HG03066 (cell line): Measurements from ENCODE around the gene TRIP12.
A peak's percentile ranks its signal among the peaks of the same experiment; 100 is the strongest.
"Not testable (repeated sequence)": the region's sequence is repeated elsewhere in the genome, so short reads cannot be mapped to it uniquely, and the experiment has no call there.

Experiments used
- ATAC-seq: cut with Tn5 transposase; IDR thresholded peaks from one replicate; pipeline ENCODE4 v1.9.1; 2021; ENCODE audit warnings: low read depth; ENCODE audit not compliant: unreplicated experiment

The TRIP12 gene

DNA sequence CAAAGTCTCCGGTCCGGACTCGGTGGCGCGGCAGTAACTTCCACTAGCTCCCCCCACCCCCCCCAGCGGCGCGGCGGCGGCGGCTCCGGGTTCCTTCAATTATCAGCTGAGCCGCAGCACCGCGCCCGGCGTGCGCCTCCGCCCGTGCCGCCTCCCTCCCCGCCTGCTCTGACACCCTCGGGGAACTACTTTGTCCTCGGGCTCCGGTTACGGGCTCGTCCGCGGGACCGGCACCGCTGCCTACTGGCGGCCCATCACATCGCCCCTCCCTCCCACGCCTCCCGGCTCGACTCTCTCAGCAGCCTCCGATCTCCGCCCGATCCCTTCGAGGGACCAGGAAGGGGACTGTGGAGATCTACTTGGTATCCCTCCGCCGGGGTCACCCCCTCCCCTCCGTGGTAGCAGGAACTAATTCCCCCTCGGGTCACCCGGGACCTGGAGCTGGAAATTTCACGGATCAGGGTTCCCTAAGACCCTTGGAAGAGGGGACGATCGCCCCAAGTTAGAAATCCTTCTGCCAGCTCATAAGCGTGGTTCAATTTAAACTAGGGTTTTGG, at the start of gene TRIP12:
TSS of gene TRIP12 (minus strand) at position 118 of the 557 bp plus-strand sequence. CDS start 41,930 bp downstream, outside the sequence.
- peak; percentile 67 for ATAC-seq

- no peak for ATAC-seq
These were observed 49.5 kb upstream of the TRIP12 start for GRCh38 chr2:229971298-229971790.

DNA sequence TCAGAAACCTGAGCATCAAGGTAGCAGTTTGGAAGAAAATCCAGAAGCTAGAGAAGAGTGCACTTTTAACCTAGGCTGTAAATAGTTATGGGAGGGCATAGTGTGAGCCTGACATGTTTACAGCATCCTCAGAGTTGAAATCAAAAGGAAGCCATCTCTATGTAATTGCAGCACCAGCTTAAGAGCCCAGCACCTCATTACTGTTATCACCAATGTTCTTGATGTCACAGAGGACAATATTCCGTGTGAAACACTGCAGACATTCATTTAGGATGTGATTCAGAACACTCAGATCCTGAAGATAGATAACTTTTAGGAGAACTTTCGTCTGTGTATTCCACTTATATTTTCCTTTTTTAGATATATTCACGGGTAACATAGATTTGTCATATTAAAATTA, 48.6 kb upstream of the TRIP12 start:
- ATAC-seq = no peak

- no peak for ATAC-seq
These were observed 48.1 kb upstream of the TRIP12 start for GRCh38 chr2:229969921-229970320.

- not testable (repeated sequence) for ATAC-seq
These were observed 41.8 kb upstream of the TRIP12 start for GRCh38 chr2:229963596-229963995.

- ATAC-seq = no peak
These were observed 34.7 kb upstream of the TRIP12 start for GRCh38 chr2:229956491-229956890.

DNA sequence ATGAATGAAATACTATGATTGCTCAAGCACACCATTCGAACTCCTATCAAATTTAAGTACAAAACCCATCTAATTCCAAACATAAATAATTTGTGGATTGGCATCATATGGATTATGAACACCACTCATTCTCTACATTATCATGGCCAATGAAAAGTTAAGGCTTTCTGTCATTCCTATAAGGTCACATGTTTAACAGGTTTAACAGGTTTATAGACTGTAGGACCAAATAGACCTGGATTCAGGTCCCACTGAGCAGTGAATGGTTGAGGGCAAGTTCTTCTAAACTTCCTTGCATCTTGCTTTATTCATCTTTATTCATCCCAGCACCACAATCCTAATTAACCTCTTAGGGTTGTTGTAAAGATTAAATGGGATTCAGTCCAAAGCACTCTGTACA, 33.9 kb upstream of the TRIP12 start:
- ATAC-seq = no peak

- no peak for ATAC-seq
These were observed 30.5 kb upstream of the TRIP12 start for GRCh38 chr2:229952256-229952835.

DNA sequence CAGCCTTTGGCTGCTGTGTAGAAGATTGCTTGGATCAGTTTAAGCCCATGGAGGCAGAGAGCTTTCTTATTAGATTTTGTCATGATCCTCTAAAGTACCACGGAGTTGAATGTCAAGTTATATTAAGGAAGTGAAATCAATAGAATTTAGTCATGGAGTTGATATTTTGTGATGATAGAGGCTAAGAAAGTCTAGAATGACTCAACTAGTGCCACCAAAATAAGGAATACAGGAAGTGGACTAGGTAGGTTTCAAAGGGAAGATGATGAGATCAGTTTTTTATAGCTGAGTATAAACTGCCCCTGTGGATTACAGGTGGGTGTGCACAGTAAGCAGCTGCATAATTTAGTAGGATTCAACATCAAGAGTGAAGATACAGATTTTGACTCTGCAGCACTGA, 25.7 kb upstream of the TRIP12 start:
- ATAC-seq = no peak

GRCh38 chr2:229945975-229946374, 24.2 kb upstream of the TRIP12 start:
- ATAC-seq = no peak

GRCh38 chr2:229943770-229944449, 22.1 kb upstream of the TRIP12 start:
- ATAC-seq = no peak

- ATAC-seq = no peak
These were observed 21.4 kb upstream of the TRIP12 start for GRCh38 chr2:229943171-229943570.

DNA sequence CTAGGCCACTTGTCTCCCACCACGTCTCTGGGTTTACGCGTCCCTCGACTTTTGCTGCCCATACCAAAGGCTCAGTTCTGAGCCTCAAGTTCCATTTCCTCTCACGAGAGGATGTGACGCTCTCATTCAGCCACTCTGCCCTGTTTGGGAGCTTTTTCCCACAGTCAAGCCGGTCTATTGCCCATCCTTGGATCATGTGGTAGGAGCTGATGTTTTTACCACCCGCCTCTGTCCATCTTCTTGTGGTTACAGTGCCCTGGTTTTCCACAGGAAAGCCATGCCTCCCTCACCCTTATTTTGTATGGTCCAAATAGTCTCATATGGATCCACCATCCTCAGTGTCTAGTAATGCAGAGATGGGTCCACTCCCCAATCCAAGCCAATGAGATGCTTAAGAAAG, 20.9 kb upstream of the TRIP12 start:
- ATAC-seq = no peak

DNA sequence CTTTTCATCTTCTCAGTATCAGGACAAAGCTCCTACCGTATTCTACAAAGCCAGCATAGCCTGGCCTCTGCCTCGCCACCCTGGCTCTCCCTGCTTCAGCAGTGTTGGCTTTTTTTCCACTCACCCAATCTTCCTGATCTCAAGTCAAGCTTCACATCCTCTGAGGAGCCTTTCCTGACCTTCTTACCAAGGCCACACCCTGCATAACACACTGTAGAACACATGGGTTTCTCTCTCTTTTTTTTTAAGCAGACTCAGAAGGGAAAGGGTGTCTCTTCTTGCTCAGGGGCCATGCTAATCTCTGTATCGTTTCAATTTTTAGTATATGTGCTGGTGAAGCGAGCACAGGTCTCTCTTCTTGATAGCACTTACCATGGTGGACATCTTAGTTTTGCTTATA, 15.7 kb upstream of the TRIP12 start:
- ATAC-seq = no peak

- ATAC-seq = no peak
These were observed 9.4 kb upstream of the TRIP12 start for GRCh38 chr2:229931241-229931640.

DNA sequence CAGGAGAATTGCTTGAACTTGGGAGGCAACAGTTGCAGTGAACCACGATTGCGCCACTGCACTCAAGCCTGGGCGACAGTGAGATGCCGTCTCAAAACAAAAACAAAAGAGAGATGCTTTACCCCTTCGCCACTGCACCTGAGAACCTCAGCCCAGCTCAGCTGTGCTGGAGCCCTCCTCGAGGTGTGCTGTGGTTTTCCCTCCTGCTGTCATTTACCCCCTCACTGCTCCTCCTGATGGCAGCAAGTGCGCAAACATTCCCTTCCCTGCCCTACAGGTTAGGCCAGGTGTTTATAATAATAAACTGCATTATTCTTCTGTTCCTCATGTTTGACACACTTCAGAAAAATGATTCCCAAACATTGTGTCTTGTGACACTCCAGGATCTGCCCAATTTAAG, 8.8 kb upstream of the TRIP12 start:
- no peak for ATAC-seq

- ATAC-seq = no peak
These were observed 6.1 kb upstream of the TRIP12 start for GRCh38 chr2:229927817-229928321.

GRCh38 chr2:229925201-229925600, 3.4 kb upstream of the TRIP12 start:
- ATAC-seq = no peak

- not testable (repeated sequence) for ATAC-seq
These were observed 2.7 kb upstream of the TRIP12 start for GRCh38 chr2:229924541-229924940.

GRCh38 chr2:229922449-229923386, 909 bp upstream of the TRIP12 start, which contains the start of gene FBXO36:
Gene FBXO36 (plus strand): TSS chr2:229922503. CDS start chr2:229922514, 11 bp downstream.
- ATAC-seq = peak; percentile 63
